ENCODE results near the gene NRARP.

NRARP gene

GRCh38 chr9:137275588-137276472 lies 26.2 kb downstream of the NRARP start:
- no peak for DNase-seq

- DNase-seq, result no peak
These were observed 26.9 kb downstream of the NRARP start for GRCh38 chr9:137275203-137275587.

GRCh38 chr9:137273611-137274320 lies 28.3 kb downstream of the NRARP start:
- peak; percentile 93 for DNase-seq

- peak; percentile 91 for DNase-seq
These were observed 29.0 kb downstream of the NRARP start for GRCh38 chr9:137273095-137273490.

GRCh38 chr9:137272241-137273094 lies 29.6 kb downstream of the NRARP start:
- peak; percentile 85 for DNase-seq

- no peak for DNase-seq
These were observed 30.4 kb downstream of the NRARP start for GRCh38 chr9:137271696-137272076.

- no peak for DNase-seq
These were observed 31.0 kb downstream of the NRARP start for GRCh38 chr9:137270929-137271695.

- peak; percentile 80 for DNase-seq
These were observed 32.8 kb downstream of the NRARP start for GRCh38 chr9:137269231-137269772.

GRCh38 chr9:137268538-137269201 lies 33.4 kb downstream of the NRARP start:
- no peak for DNase-seq

- no peak for DNase-seq
These were observed 34.1 kb downstream of the NRARP start for GRCh38 chr9:137267933-137268355.

- DNase-seq, result no peak
These were observed 35.3 kb downstream of the NRARP start for GRCh38 chr9:137266585-137267453.

- no peak for DNase-seq
These were observed 35.9 kb downstream of the NRARP start for GRCh38 chr9:137266162-137266527.

GRCh38 chr9:137265496-137266161 lies 36.4 kb downstream of the NRARP start:
- DNase-seq, result no peak

- no peak for DNase-seq
These were observed 38.0 kb downstream of the NRARP start for GRCh38 chr9:137264067-137264466.

- no peak for DNase-seq
These were observed 38.6 kb downstream of the NRARP start for GRCh38 chr9:137263506-137263905.

- no peak for DNase-seq
These were observed 39.2 kb downstream of the NRARP start for GRCh38 chr9:137262909-137263285.

- DNase-seq, result peak; percentile 55
These were observed 39.7 kb downstream of the NRARP start for GRCh38 chr9:137262173-137262908.

GRCh38 chr9:137256856-137257255 lies 45.2 kb downstream of the NRARP start:
- no peak for DNase-seq

GRCh38 chr9:137256362-137256761 lies 45.7 kb downstream of the NRARP start:
- no peak for DNase-seq
